GM23338 (cell line): ENCODE data around the gene ARHGAP9. TPM values are rescaled to one million over a fixed set of nuclear protein-coding genes. Genes with fewer than 3 reads are reported as not detected.

Source experiments
- ATAC-seq: fragments of 200-7000 bp; cut with Tn5 transposase; 3 replicates; pipeline ENCODE4 v1.9.1; 2020
- DNase-seq: peaks from one replicate; pipeline ENCODE4 v3.0.0-alpha.2; 2015; ENCODE audit warnings: low spot score
- H2AFZ ChIP-seq: fragments of 200-600 bp; sonication (generic); 2 replicates; pipeline ENCODE4 v1.8.0; 2016; ENCODE audit warnings: antibody characterized with exemption, mild to moderate bottlenecking, moderate library complexity
- H3F3A ChIP-seq: fragments of 200-600 bp; sonication (generic); replicated peaks from 2 replicates; pipeline ENCODE4 v1.8.0; 2017; ENCODE audit warnings: antibody characterized with exemption, mixed run types, low read depth
- H3K27ac ChIP-seq: fragments of 200-600 bp; sonication (generic); 2 replicates; pipeline ENCODE4 v1.6.1; 2016; ENCODE audit warnings: low read depth
- H3K27me3 ChIP-seq: fragments of 200-600 bp; sonication (generic); 2 replicates; pipeline ENCODE4 v1.8.0; 2016; ENCODE audit warnings: mild to moderate bottlenecking, mixed run types, moderate library complexity; ENCODE audit not compliant: insufficient read depth
- H3K36me3 ChIP-seq: fragments of 200-600 bp; sonication (generic); 2 replicates; pipeline ENCODE4 v1.8.0; 2016; ENCODE audit warnings: mild to moderate bottlenecking; ENCODE audit not compliant: insufficient read depth
- H3K4me1 ChIP-seq: fragments of 200-600 bp; sonication (generic); 2 replicates; pipeline ENCODE4 v1.8.0; 2016; ENCODE audit warnings: mild to moderate bottlenecking, moderate library complexity; ENCODE audit not compliant: insufficient read depth
- H3K4me2 ChIP-seq: fragments of 200-600 bp; sonication (generic); 2 replicates; pipeline ENCODE4 v1.7.1; 2017; ENCODE audit warnings: mixed run types
- H3K4me3 ChIP-seq: fragments of 200-600 bp; sonication (generic); 2 replicates; pipeline ENCODE4 v1.6.1; 2016; ENCODE audit warnings: mixed run types
- H3K79me2 ChIP-seq: fragments of 200-600 bp; sonication (generic); replicated peaks from 2 replicates; pipeline ENCODE4 v1.8.0; 2017; ENCODE audit warnings: mild to moderate bottlenecking; ENCODE audit not compliant: insufficient read depth
- H3K9me2 ChIP-seq: fragments of 200-600 bp; sonication (generic); 2 replicates; pipeline ENCODE4 v1.8.0; 2017; ENCODE audit not compliant: insufficient read depth
- H4K20me1 ChIP-seq: fragments of 200-600 bp; sonication (generic); replicated peaks from 2 replicates; pipeline ENCODE4 v1.8.0; 2017; ENCODE audit warnings: mild to moderate bottlenecking; ENCODE audit not compliant: insufficient read depth
- H3K27ac Mint-ChIP-seq: 2 replicates; pipeline ENCODE4 v1.8.0; 2020; ENCODE audit warnings: inconsistent platforms, mild to moderate bottlenecking, moderate library complexity, mixed read lengths
- H3K27me3 Mint-ChIP-seq: 3 replicates; pipeline ENCODE4 v1.8.0; 2022; ENCODE audit warnings: low read depth, mild to moderate bottlenecking, moderate library complexity, mixed read lengths, inconsistent platforms; ENCODE audit not compliant: insufficient read depth, poor library complexity
- H3K36me3 Mint-ChIP-seq: 3 replicates; pipeline ENCODE4 v1.8.0; 2021; ENCODE audit warnings: low read depth, mild to moderate bottlenecking, inconsistent platforms, moderate library complexity, mixed read lengths
- H3K4me1 Mint-ChIP-seq: 3 replicates; pipeline ENCODE4 v1.8.0; 2020; ENCODE audit warnings: mild to moderate bottlenecking, inconsistent platforms, mixed read lengths
- H3K4me3 Mint-ChIP-seq: 3 replicates; pipeline ENCODE4 v1.8.0; 2021; ENCODE audit warnings: moderate library complexity, mild to moderate bottlenecking, inconsistent platforms, mixed read lengths
- H3K9me3 Mint-ChIP-seq: 3 replicates; pipeline ENCODE4 v1.8.0; 2020; ENCODE audit warnings: moderate library complexity, mild to moderate bottlenecking, inconsistent platforms, mixed read lengths
- CREB1 ChIP-seq: fragments of 250-450 bp; sonication (Bioruptor Pico); IDR thresholded peaks from 2 replicates; pipeline ENCODE4 v1.5.0; 2020; ENCODE audit warnings: low read depth, mild to moderate bottlenecking, moderate library complexity
- CTCF ChIP-seq, 2 experiments: fragments of 200-600 bp in 1 of 2; sonication (generic) in 1 of 2; conservative IDR thresholded peaks; 2 replicates each; pipeline versions ENCODE4 v1.5.1 to v1.6.1; 2016 to 2017; ENCODE audit warnings: antibody characterized with exemption in 2 of 2, low read depth in 2 of 2, mild to moderate bottlenecking in 2 of 2, moderate library complexity in 1 of 2
- ETS1 ChIP-seq: IDR thresholded peaks from 2 replicates; pipeline ENCODE4 v1.6.1; 2016; ENCODE audit warnings: antibody characterized with exemption
- EZH2 ChIP-seq: fragments of 200-600 bp; sonication (generic); IDR thresholded peaks from one replicate; pipeline ENCODE4 v1.8.0; 2017; ENCODE audit warnings: antibody characterized with exemption, mild to moderate bottlenecking, low read depth; ENCODE audit not compliant: unreplicated experiment
- EZH2phosphoT487 ChIP-seq: fragments of 200-600 bp; sonication (generic); IDR thresholded peaks from one replicate; pipeline ENCODE4 v1.8.1; 2018; ENCODE audit warnings: antibody characterized with exemption; ENCODE audit not compliant: unreplicated experiment
- JUNB ChIP-seq: IDR thresholded peaks from one replicate; pipeline ENCODE4 v1.6.1; 2016; ENCODE audit warnings: antibody characterized with exemption; ENCODE audit not compliant: unreplicated experiment
- NANOG ChIP-seq: IDR thresholded peaks from 2 replicates; pipeline ENCODE4 v1.6.1; 2016; ENCODE audit warnings: antibody characterized with exemption, borderline replicate concordance
- POLR2AphosphoS5 ChIP-seq: IDR thresholded peaks from 2 replicates; pipeline ENCODE4 v1.6.1; 2016; ENCODE audit warnings: antibody characterized with exemption, low read depth
- REST ChIP-seq: IDR thresholded peaks from one replicate; pipeline ENCODE4 v1.6.1; 2018; ENCODE audit warnings: antibody characterized with exemption; ENCODE audit not compliant: unreplicated experiment
- STAT1 ChIP-seq: IDR thresholded peaks from one replicate; pipeline ENCODE4 v1.6.1; 2016; ENCODE audit warnings: antibody characterized with exemption; ENCODE audit not compliant: unreplicated experiment
- ZNF114 ChIP-seq: fragments of 250-450 bp; sonication (Bioruptor Pico); IDR thresholded peaks from 2 replicates; pipeline ENCODE4 v1.5.0; 2020; ENCODE audit warnings: mild to moderate bottlenecking, moderate library complexity
- ZNF331 ChIP-seq: fragments of 250-450 bp; sonication (Bioruptor Pico); IDR thresholded peaks from 2 replicates; pipeline ENCODE4 v1.5.0; 2020; ENCODE audit warnings: low read depth, mild to moderate bottlenecking, moderate library complexity
- ZNF462 ChIP-seq: fragments of 250-450 bp; sonication (Bioruptor Pico); IDR thresholded peaks from 2 replicates; pipeline ENCODE4 v1.5.0; 2020; ENCODE audit warnings: mild to moderate bottlenecking, moderate library complexity
- polyA plus RNA-seq: library from polyadenylated mRNA; unstranded; fragments of >200 nt; fragmentation: Nextera tagmentation; extraction: Ambion mirVana; gene quantifications from 2 replicates; pipeline ENCODE4 v1.2.1, GENCODE V29; 2016
- total RNA-seq: library from RNA; depleted of rRNA; stranded (reverse); fragments of >200 nt; shearing (Covaris generic); gene quantifications from 2 replicates; pipeline ENCODE4 v1.2.3, GENCODE V29; 2014

The ARHGAP9 gene
- total and polyA plus RNA-seq, 2 experiments from 2014 or later = 4.5 to 7.1 TPM

- Histone ChIP-seq H3K79me2 (no peaks in the 10 kb centered on the region), H2AFZ (no peak overlapping the region), H3K9me2 (no peaks in the 10 kb centered on the region), H3K36me3 (no peaks in the 10 kb centered on the region), H3K27ac (no peak overlapping the region), H3K4me2 (no peak overlapping the region), H3K27me3 (no peaks in the 10 kb centered on the region), H3K4me1 (no peaks in the 10 kb centered on the region), H3F3A (no peaks in the 10 kb centered on the region), H4K20me1 (no peaks in the 10 kb centered on the region), H3K4me3 (no peak overlapping the region)
- no peak for TF ChIP-seq STAT1
- TF ChIP-seq POLR2AphosphoS5 = no peak
- TF ChIP-seq ZNF462 (CRISPR knock-in tag) = no peak
- TF ChIP-seq CTCF (conservative IDR thresholded peaks at IDR 0.05; ENCODE audit: low read depth in 2 of 2) = no peak
- no peak for TF ChIP-seq EZH2
- TF ChIP-seq NANOG = no peak
- TF ChIP-seq REST = no peak
- no peak for TF ChIP-seq ETS1
- TF ChIP-seq EZH2phosphoT487 = no peak
- no peak for TF ChIP-seq ZNF114 (CRISPR knock-in tag)
- TF ChIP-seq CREB1 (CRISPR knock-in tag) = no peak
- TF ChIP-seq ZNF331 (CRISPR knock-in tag) = no peak
- no peak for TF ChIP-seq JUNB
- Mint-ChIP-seq H3K27me3 (peaks cover 9% of the 10 kb centered on the region), H3K27ac (no peak overlapping the region), H3K4me3 (no peak overlapping the region), H3K4me1 (no peaks in the 10 kb centered on the region), H3K36me3 (peaks cover 12% of the 10 kb centered on the region), H3K9me3 (peaks cover 18% of the 10 kb centered on the region)
- no peak for ATAC-seq
- no peak for DNase-seq
Measured at GRCh38 chr12:57444744-57445143, 34.9 kb downstream of the ARHGAP9 start.
